Heart right ventricle (tissue), 16 donors: ENCODE data around the gene PAFAH1B2. TPM values are rescaled to one million over a fixed set of nuclear protein-coding genes. Genes with fewer than 3 reads are reported as not detected.
A peak's percentile ranks its signal among the peaks of the same experiment; 100 is the strongest.

Experiments
- ATAC-seq, 8 donors: fragments of 200-7000 bp; cut with Tn5 transposase; one replicate each; pipeline ENCODE4 v1.9.1; 2020; ENCODE audit warnings: mild to moderate bottlenecking in 8 of 8, moderate library complexity in 8 of 8, moderate number of reproducible peaks in 1 of 8
- DNase-seq, 2 donors: peaks; one replicate each; pipeline ENCODE4 v3.0.0-alpha.2; 2020
- H3K27ac ChIP-seq, 10 donors: fragments of 200-600 bp; sonication (generic) in 2 of 10; one replicate each; pipeline versions ENCODE4 v1.5.0 to v1.8.0; 2020 to 2022; ENCODE audit warnings: mild to moderate bottlenecking in 3 of 10
- H3K27me3 ChIP-seq, 7 donors: fragments of 200-600 bp; one replicate each; pipeline ENCODE4 v1.8.0; 2021 to 2022; ENCODE audit warnings: mild to moderate bottlenecking in 2 of 7
- H3K36me3 ChIP-seq, 9 donors: fragments of 200-600 bp; sonication (generic) in 1 of 9; one replicate each; pipeline versions ENCODE4 v1.5.0 to v1.8.0; 2020 to 2022; ENCODE audit warnings: mild to moderate bottlenecking in 2 of 9
- H3K4me1 ChIP-seq, 9 donors: fragments of 200-600 bp; sonication (generic) in 1 of 9; one replicate each; pipeline versions ENCODE4 v1.5.0 to v1.8.0; 2020 to 2022; ENCODE audit warnings: mild to moderate bottlenecking in 4 of 9
- H3K4me3 ChIP-seq, 10 donors: fragments of 200-600 bp; sonication (generic) in 2 of 10; one replicate each; pipeline versions ENCODE4 v1.5.0 to v1.8.0; 2020 to 2022; ENCODE audit warnings: mild to moderate bottlenecking in 7 of 10, moderate library complexity in 2 of 10
- H3K9me3 ChIP-seq, 11 donors: fragments of 200-600 bp in 10 of 11; sonication (generic) in 2 of 11; one replicate each; pipeline versions ENCODE4 v1.5.0 to v1.8.0; 2013 to 2022; ENCODE audit warnings: mild to moderate bottlenecking in 2 of 11, control low read depth in 1 of 11, moderate library complexity in 1 of 11
- WGBS, 2 donors: extraction: QIAGEN DNeasy Blood & Tissue Kit; methylation state at CpG; one replicate each; pipeline ENCODE4 v1.1.7; 2013; ENCODE audit warnings: inconsistent platforms in 1 of 2; 5-methylcytosine and 5-hydroxymethylcytosine counted together
- intact Hi-C, 10 donors: fragments of 100-400 bp; cut with DNase I; formaldehyde crosslinking; loops; one replicate each; pipeline versions ENCODE4 v1.11.1 to v1.14.2; 2022
- polyA plus RNA-seq, 2 donors: library from polyadenylated mRNA; stranded (reverse); fragments of 200-250 nt; gene quantifications; one replicate each; pipeline ENCODE4 v1.2.3, GENCODE V29; 2013
- total RNA-seq, 10 donors: library from RNA; stranded (reverse); fragmentation: NEBNext Ultra II Directional in 3 of 10; extraction: Animal tissue kit (Norgen Biotek cat#: 25700) in 3 of 10; gene quantifications; one replicate each; pipeline versions ENCODE4 v1.2.1 to v1.2.4, GENCODE V29; 2021 to 2023
- TF ChIP-seq, protein P1 (sequence below), 9 donors: fragments of 200-600 bp; sonication (generic) in 2 of 9; IDR thresholded peaks; one replicate each; pipeline versions ENCODE4 v1.5.0 to v1.8.0; 2021 to 2022; ENCODE audit warnings: antibody characterized with exemption in 9 of 9, mild to moderate bottlenecking in 5 of 9, moderate library complexity in 1 of 9
- donor health status: Arrhythmogenic right ventricular cardiomyopathy.
- donor health status: ischemic (EF 13 %, LVEDD 7.1; RV severe dilation, severe dysfunction).
- donor health status: healthy with polysubstance abuse.
- donor health status: DM: no; HTN: yes; CAD: no.
- donor health status: DM: no; HTN: no; CAD: no.
- donor health status: ischemic (EF 25% LVEDD 6.9; RV normal size, moderate dysfunction).
- donor health status: ischemic (EF 25% LVEDD 5.7; RV mildly dilated, moderate dysfunction).
- donor health status: healthy.
- donor health status: DM: yes; HTN: yes; CAD: no.
- donor health status: Ischemic cardiomyopathy.
- donor health status: ischemic (EF 35%, LVEDD 5.7; RV mildly dilated, moderate dysfunction).
- donor health status: nonischemic (EF 11% LVEDD 7.7; RV severe dilation, severe dysfunction).
- donor health status: DM: yes; HTN: yes; CAD: no.
- donor health status: PGD.
- donor health status: ischemic (EF 29% LVEDD 5.4; RV normal size, mild dysfunction).
- donor health status: nonischemic (EF 23%, LVEDD 6.1; RV moderate dilation, normal function).

PAFAH1B2 gene
- total and polyA plus RNA-seq, 12 donors, result 18.7 to 71.5 (median 59.4) TPM

DNA sequence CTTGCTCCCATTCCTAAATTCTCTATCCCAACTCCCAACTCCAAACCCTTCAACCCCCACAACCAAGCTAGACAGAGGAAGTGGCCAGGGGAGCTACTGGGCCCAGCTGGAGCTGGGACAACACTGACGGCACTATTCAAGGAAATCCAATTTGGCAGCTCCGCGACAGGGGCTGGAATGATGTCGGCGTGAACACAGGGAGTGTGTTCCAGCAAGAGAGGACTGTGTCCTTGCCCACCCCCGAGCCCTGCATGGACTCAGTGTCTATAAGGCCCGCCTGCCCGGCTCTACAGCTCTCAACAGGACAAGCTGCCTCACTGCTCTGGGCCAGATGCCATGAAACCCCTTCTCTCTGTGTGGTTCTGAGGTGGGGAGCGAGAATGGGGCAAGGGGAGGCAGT, 76.5 kb downstream of the PAFAH1B2 start:
- Histone ChIP-seq H3K36me3 (peaks cover 0 to 100% (median 44%) of the 10 kb centered on the region in 9 donors), H3K4me3 (peak overlapping the region in 2 of 10 donors; percentile 8 to 19), H3K9me3 (no peaks in the 10 kb centered on the region), H3K4me1 (peaks cover 32 to 70% (median 54%) of the 10 kb centered on the region in 9 donors), H3K27me3 (no peaks in the 10 kb centered on the region), H3K27ac (peak overlapping the region; percentile 82 to 97 (median 90))
- TF ChIP-seq, protein P1, sequence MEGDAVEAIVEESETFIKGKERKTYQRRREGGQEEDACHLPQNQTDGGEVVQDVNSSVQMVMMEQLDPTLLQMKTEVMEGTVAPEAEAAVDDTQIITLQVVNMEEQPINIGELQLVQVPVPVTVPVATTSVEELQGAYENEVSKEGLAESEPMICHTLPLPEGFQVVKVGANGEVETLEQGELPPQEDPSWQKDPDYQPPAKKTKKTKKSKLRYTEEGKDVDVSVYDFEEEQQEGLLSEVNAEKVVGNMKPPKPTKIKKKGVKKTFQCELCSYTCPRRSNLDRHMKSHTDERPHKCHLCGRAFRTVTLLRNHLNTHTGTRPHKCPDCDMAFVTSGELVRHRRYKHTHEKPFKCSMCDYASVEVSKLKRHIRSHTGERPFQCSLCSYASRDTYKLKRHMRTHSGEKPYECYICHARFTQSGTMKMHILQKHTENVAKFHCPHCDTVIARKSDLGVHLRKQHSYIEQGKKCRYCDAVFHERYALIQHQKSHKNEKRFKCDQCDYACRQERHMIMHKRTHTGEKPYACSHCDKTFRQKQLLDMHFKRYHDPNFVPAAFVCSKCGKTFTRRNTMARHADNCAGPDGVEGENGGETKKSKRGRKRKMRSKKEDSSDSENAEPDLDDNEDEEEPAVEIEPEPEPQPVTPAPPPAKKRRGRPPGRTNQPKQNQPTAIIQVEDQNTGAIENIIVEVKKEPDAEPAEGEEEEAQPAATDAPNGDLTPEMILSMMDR (IDR thresholded peaks at IDR 0.05), result no peak
- intact Hi-C loops, result loop anchor here in 9 of 10 donors (2.0 to 10.0 kb wide), 12 partner anchors 38 to 428 kb away; partner anchors contain the start of genes PAFAH1B2 (in 3 of the 9), APOA5 (in 2 of the 9) and SIDT2 (in 2 of the 9)
- 14 to 25% methylated on average over 9 of the region's 9 CpGs for WGBS, 2 donors
- ATAC-seq, result peak; percentile 66 to 86 (median 76)
- peak; percentile 75 to 81 for DNase-seq

DNA sequence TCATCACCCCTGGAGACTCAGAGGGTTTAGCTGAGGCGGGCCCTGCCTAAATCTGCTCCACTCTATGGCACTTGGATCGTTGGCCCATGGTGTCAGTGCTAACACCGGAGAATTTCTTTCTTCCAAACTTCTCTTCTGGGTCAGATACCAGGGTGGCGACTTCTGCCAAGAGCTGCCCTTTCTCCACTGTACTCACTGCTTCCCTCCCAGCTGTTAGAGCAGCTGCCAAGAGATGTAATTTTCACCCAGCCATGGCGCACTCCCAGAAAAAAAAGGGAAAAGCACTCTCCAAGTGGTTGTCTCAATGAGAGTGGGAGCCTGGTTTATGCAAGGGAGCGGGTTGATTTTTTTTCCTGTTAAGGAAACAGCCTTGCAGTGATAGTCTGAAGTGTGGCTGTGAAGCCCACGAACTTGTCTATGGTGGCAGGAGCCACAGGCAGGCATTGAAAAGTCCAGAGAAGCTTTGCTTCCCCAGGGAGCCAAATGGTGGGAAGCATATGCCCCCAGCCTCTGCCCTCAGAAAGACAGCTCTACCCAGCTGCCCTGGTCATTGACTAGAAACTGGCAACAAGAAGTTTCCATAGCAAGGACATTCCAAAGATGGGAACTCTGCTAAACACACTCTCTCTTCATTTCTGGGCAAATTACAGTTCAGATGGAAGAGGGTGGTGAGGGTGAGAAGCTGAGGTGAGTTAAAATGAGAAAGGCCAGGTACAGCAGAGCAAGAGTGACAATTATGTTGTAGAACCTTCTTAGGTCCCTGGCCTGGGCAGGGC, 77.1 kb downstream of the PAFAH1B2 start:
- H3K36me3 ChIP-seq, result peaks cover 0 to 100% (median 42%) of the 10 kb centered on the region in 9 donors
- peak overlapping the region in 2 of 10 donors; percentile 8 to 19 for H3K4me3 ChIP-seq
- DNase-seq, result peak; percentile 40 to 61
- H3K27me3 ChIP-seq, result no peaks in the 10 kb centered on the region
- 31 to 38% methylated on average over 7 of the region's 7 CpGs for WGBS, 2 donors
- ATAC-seq, result peak; percentile 20 to 84 (median 58)
- H3K4me1 ChIP-seq, result peaks cover 32 to 70% (median 54%) of the 10 kb centered on the region in 9 donors
- TF ChIP-seq, protein P1 (IDR thresholded peaks at IDR 0.05), result no peak
- no peaks in the 10 kb centered on the region for H3K9me3 ChIP-seq
- intact Hi-C loops, result loop anchor here in 9 of 10 donors (2.0 to 10.0 kb wide), 12 partner anchors 39 to 429 kb away; partner anchors contain the start of genes PAFAH1B2 (in 3 of the 9), APOA5 (in 2 of the 9) and SIDT2 (in 2 of the 9)
- peak overlapping the region; percentile 82 to 97 (median 90) for H3K27ac ChIP-seq

DNA sequence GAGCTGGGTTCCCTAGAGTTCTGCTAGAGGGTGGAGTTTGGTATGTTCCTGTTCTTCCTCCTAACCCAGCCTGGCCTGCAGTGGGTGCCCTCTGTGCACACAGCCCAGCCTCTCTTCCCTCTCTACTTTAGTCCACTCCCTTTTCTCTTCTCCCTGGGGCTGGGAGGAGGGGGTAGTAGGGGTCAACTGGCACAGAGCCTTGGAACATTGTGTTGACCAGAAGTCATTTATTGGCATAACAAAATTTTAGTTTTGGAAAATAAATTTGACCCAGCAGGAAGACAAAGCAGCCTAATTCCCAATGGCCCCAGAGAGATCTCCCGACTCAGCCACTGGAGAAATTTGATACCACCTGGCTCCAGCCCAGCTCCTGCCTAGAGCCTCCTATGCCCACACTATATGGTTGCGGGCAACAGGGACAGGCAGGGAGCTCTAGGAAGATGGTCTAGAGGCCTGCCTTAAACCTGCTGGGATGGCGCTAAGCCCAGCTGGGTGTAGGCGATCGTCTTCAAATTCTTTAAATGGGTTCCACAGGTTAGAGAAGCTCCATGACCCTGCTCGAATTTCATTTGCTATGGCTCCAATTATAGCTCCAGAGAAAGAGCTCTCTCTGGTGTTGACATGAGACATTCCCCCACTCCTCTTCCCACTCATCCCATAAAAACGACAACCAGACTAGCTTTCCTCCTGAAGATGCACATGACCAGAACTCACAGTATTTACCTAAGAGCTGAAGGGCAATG, 77.9 kb downstream of the PAFAH1B2 start:
- H3K27ac ChIP-seq, result peak overlapping the region; percentile 82 to 97 (median 90)
- intact Hi-C loops, result loop anchor here in 9 of 10 donors (2.0 to 10.0 kb wide), 12 partner anchors 40 to 430 kb away; partner anchors contain the start of genes PAFAH1B2 (in 3 of the 9), APOA5 (in 2 of the 9) and SIDT2 (in 2 of the 9)
- peaks cover 0 to 100% (median 46%) of the 10 kb centered on the region in 9 donors for H3K36me3 ChIP-seq
- H3K27me3 ChIP-seq, result no peaks in the 10 kb centered on the region
- H3K4me1 ChIP-seq, result peaks cover 32 to 65% (median 50%) of the 10 kb centered on the region in 9 donors
- no peaks in the 10 kb centered on the region for H3K9me3 ChIP-seq
- 23 to 44% methylated on average over 7 of the region's 7 CpGs for WGBS, 2 donors
- H3K4me3 ChIP-seq, result no peak overlapping the region
- ATAC-seq, result peak; percentile 25 to 69 (median 49)
- TF ChIP-seq, protein P1 (IDR thresholded peaks at IDR 0.05), result peak in 3 of 9 donors; percentile 13 to 24 (median 17)
- DNase-seq, result peak; percentile 61 to 71
